Mucosa of descending colon (tissue), 3 donors: ENCODE measurements around the gene HAUS1. TPM values are rescaled to one million over a fixed set of nuclear protein-coding genes. Genes with fewer than 3 reads are reported as not detected.
"Not testable (repeated sequence)": the region's sequence is repeated elsewhere in the genome, so short reads cannot be mapped to it uniquely, and the experiment has no call there.

Source experiments
- ATAC-seq: fragments of 200-7000 bp; cut with Tn5 transposase; one replicate; pipeline ENCODE4 v1.9.1; 2020; ENCODE audit warnings: mild to moderate bottlenecking, moderate library complexity
- DNase-seq, 3 donors: peaks; one replicate each; pipeline ENCODE4 v3.0.0-alpha.2; 2020
- H3K36me3 ChIP-seq: fragments of 200-600 bp; one replicate; pipeline ENCODE4 v1.8.0; 2021; ENCODE audit warnings: low read depth, mild to moderate bottlenecking
- H3K4me1 ChIP-seq: fragments of 200-600 bp; one replicate; pipeline ENCODE4 v1.8.0; 2021; ENCODE audit warnings: low read depth, mild to moderate bottlenecking
- H3K4me3 ChIP-seq: fragments of 200-600 bp; one replicate; pipeline ENCODE4 v1.8.0; 2021; ENCODE audit warnings: mild to moderate bottlenecking
- H3K9me3 ChIP-seq: fragments of 200-600 bp; one replicate; pipeline ENCODE4 v1.8.0; 2021; ENCODE audit warnings: mild to moderate bottlenecking
- intact Hi-C, 2 donors: fragments of 100-400 bp; cut with DNase I in 1 of 2; cut with micrococcal nuclease in 1 of 2; formaldehyde crosslinking; loops; one replicate each; pipeline versions ENCODE4 v1.11.0 to v1.11.1; 2022; cut with DNase I, micrococcal nuclease
- total RNA-seq, 3 donors: library from RNA; stranded (reverse); fragmentation: NEBNext Ultra II Directional in 2 of 3; extraction: Animal tissue kit (Norgen Biotek cat#: 25700) in 2 of 3; gene quantifications; one replicate each; pipeline versions ENCODE4 v1.2.1 to v1.2.4, GENCODE V29; 2021 to 2023
- TF ChIP-seq, protein P1 (sequence below): fragments of 200-600 bp; IDR thresholded peaks from one replicate; pipeline ENCODE4 v1.8.0; 2022; ENCODE audit warnings: antibody characterized with exemption, mild to moderate bottlenecking
- donor health status: DM: no; HTN: no; CAD: no; lungs with moderate emphysema.
- donor health status: DM: no; HTN: no; CAD: no.
- donor health status: DM: no; HTN: yes; CAD: no.

Gene HAUS1
- total RNA-seq, 3 donors from 2014 or later: 8.2 to 26.2 (median 18.4) TPM

GRCh38 chr18:46109386-46109785 is 5.2 kb downstream of the HAUS1 start:
- no peaks in the 10 kb centered on the region for H3K9me3 ChIP-seq
- intact Hi-C loops: no loop called here
- DNase-seq (no peak), ATAC-seq (peak; percentile 76)
- no peak overlapping the region for H3K4me3 ChIP-seq
- peaks cover 8% of the 10 kb centered on the region for H3K4me1 ChIP-seq
- TF ChIP-seq, protein P1, sequence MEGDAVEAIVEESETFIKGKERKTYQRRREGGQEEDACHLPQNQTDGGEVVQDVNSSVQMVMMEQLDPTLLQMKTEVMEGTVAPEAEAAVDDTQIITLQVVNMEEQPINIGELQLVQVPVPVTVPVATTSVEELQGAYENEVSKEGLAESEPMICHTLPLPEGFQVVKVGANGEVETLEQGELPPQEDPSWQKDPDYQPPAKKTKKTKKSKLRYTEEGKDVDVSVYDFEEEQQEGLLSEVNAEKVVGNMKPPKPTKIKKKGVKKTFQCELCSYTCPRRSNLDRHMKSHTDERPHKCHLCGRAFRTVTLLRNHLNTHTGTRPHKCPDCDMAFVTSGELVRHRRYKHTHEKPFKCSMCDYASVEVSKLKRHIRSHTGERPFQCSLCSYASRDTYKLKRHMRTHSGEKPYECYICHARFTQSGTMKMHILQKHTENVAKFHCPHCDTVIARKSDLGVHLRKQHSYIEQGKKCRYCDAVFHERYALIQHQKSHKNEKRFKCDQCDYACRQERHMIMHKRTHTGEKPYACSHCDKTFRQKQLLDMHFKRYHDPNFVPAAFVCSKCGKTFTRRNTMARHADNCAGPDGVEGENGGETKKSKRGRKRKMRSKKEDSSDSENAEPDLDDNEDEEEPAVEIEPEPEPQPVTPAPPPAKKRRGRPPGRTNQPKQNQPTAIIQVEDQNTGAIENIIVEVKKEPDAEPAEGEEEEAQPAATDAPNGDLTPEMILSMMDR: no peak
- no peaks in the 10 kb centered on the region for H3K36me3 ChIP-seq

DNA sequence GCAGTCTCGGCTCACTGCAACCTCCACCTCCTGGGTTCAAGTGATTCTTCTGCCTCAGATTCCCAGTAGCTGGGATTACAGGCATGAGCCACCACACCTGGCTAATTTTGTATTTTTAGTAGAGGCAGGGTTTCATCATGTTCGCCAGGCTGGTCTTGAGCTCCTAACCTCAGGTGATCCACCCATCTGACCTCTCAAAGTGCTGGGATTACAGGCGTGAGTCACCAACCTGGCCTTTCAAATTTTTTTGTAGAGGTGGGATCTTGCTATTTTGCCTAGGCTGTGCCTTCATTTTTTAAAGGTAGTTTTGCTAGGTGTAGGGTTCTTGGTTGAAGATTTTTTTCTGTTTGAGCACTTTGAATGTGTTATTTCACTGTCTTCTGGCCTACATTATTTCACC is 6.2 kb downstream of the HAUS1 start:
- Histone ChIP-seq H3K36me3 (no peaks in the 10 kb centered on the region), H3K9me3 (no peaks in the 10 kb centered on the region), H3K4me1 (peaks cover 8% of the 10 kb centered on the region), H3K4me3 (no peak overlapping the region)
- TF ChIP-seq, protein P1: no peak
- DNase-seq (no peak), ATAC-seq (no peak)
- intact Hi-C loops: no loop called here

- intact Hi-C loops: no loop called here
- TF ChIP-seq, protein P1: no peak
- Histone ChIP-seq H3K4me3 (no peak overlapping the region), H3K9me3 (no peaks in the 10 kb centered on the region), H3K4me1 (peaks cover 8% of the 10 kb centered on the region), H3K36me3 (no peaks in the 10 kb centered on the region)
- DNase-seq (no peak), ATAC-seq (no peak)
Observed at GRCh38 chr18:46113751-46114150, 9.6 kb downstream of the HAUS1 start.

- DNase-seq, ATAC-seq, H3K4me3 ChIP-seq, H3K9me3 ChIP-seq, intact Hi-C loops, H3K4me1 ChIP-seq, H3K36me3 ChIP-seq: not testable (repeated sequence)
Observed at GRCh38 chr18:46126625-46127024, 22.4 kb downstream of the HAUS1 start.

DNA sequence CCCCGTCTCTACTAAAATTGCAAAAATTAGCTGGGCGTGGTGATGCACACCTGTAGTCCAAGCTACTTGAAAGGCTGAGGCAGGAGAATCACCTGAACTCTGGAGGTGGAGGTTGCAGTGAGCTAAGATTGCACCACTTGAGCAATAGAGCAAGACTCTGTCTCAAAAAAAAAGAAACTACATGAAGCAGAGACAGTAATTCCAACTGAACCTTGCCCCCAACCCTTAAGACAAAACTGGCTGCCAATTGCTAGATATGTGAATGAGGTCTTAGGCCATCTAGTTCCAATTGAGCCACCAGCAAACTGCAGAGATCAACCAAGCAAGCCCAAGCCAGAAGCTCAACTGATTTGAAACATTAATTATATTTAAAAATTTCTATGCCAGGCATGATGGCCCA is 25.9 kb downstream of the HAUS1 start:
- no peaks in the 10 kb centered on the region for H3K36me3 ChIP-seq
- DNase-seq: no peak

GRCh38 chr18:46130549-46130948 is 26.4 kb downstream of the HAUS1 start:
- H3K36me3 ChIP-seq, intact Hi-C loops, H3K9me3 ChIP-seq: not testable (repeated sequence)

More for the DNA sequence above, 25.9 kb downstream of the HAUS1 start:
- Histone ChIP-seq H3K9me3 (no peaks in the 10 kb centered on the region), H3K4me1 (no peaks in the 10 kb centered on the region), H3K4me3 (no peak overlapping the region)
- ATAC-seq: no peak
- intact Hi-C loops: no loop called here
- TF ChIP-seq, protein P1: no peak

GRCh38 chr18:46133534-46133933 is 29.3 kb downstream of the HAUS1 start:
- Histone ChIP-seq H3K4me3 (no peak overlapping the region), H3K36me3 (no peaks in the 10 kb centered on the region), H3K9me3 (no peaks in the 10 kb centered on the region), H3K4me1 (no peaks in the 10 kb centered on the region)
- TF ChIP-seq, protein P1: no peak
- intact Hi-C loops: no loop called here
- no peak for DNase-seq
- ATAC-seq: no peak

More at GRCh38 chr18:46130549-46130948, 26.4 kb downstream of the HAUS1 start:
- not testable (repeated sequence) for H3K4me1 ChIP-seq, H3K4me3 ChIP-seq, DNase-seq, ATAC-seq
